H1 (cell line): ENCODE data around the gene MBP. TPM values are rescaled to one million over a fixed set of nuclear protein-coding genes. Genes with fewer than 3 reads are reported as not detected.

Experiments
- CTCF ChIA-PET: fragments of 300-600 bp; sonication (Branson Sonifier 250); formaldehyde crosslinking; loops from one replicate; lab custom pipeline; 2021; ENCODE audit not compliant: partially characterized antibody; lab: Charles Lee
- POLR2A ChIA-PET: fragments of 300-600 bp; sonication (Branson Sonifier 250); formaldehyde crosslinking; loops from one replicate; lab custom pipeline; 2021; ENCODE audit warnings: inconsistent platforms; ENCODE audit not compliant: partially characterized antibody; lab: Charles Lee
- DNase-seq, 2 experiments: peaks; one replicate each; pipeline versions ENCODE4 v3.0.0 to v3.0.0-alpha.2; 2010 to 2022; ENCODE audit warnings: low spot score in 2 of 2, low read depth in 1 of 2, mixed read lengths in 1 of 2
- FAIRE-seq: peaks from 2 replicates; lab custom pipeline; 2011; peaks lifted over from hg19 to GRCh38; lab: Jason Lieb, UNC
- H2AFZ ChIP-seq: 2 replicates; pipeline ENCODE4 v1.8.1; 2012; ENCODE audit warnings: low read length, inconsistent platforms
- H2AK5ac ChIP-seq: 2 replicates; pipeline ENCODE4 v1.6.1; 2013; ENCODE audit warnings: low read depth, low read length
- H2BK120ac ChIP-seq: replicated peaks from 2 replicates; pipeline ENCODE3; 2013; ENCODE audit warnings: low read depth, low read length, inconsistent platforms
- H2BK12ac ChIP-seq: 2 replicates; pipeline ENCODE4 v1.6.1; 2013; ENCODE audit warnings: low read depth, low read length
- H2BK15ac ChIP-seq: 2 replicates; pipeline ENCODE4 v1.6.1; 2013; ENCODE audit warnings: low read length
- H2BK20ac ChIP-seq: 2 replicates; pipeline ENCODE4 v1.6.1; 2013; ENCODE audit warnings: low read length
- H2BK5ac ChIP-seq: 2 replicates; pipeline ENCODE4 v1.6.1; 2013; ENCODE audit warnings: low read depth, low read length
- H3K14ac ChIP-seq: 2 replicates; pipeline ENCODE4 v1.6.1; 2013; ENCODE audit warnings: inconsistent platforms; ENCODE audit not compliant: insufficient read length
- H3K18ac ChIP-seq: 2 replicates; pipeline ENCODE4 v1.6.1; 2013; ENCODE audit warnings: low read length; ENCODE audit errors: extremely low read depth
- H3K23ac ChIP-seq: 2 replicates; pipeline ENCODE4 v1.6.1; 2013; ENCODE audit warnings: inconsistent platforms; ENCODE audit not compliant: insufficient read length
- H3K23me2 ChIP-seq: 2 replicates; pipeline ENCODE4 v1.6.1; 2013; ENCODE audit warnings: low read depth, low read length
- H3K27ac ChIP-seq: 2 replicates; pipeline ENCODE4 v1.6.1; 2011; ENCODE audit warnings: low read depth, low read length, inconsistent platforms
- H3K27me3 ChIP-seq, 4 experiments: replicated peaks in 1 of 4; 1 replicate in 1 of 4; 2 replicates in 3 of 4; pipeline versions ENCODE4 v1.6.1 to v1.8.1; 2011 to 2013; ENCODE audit warnings: low read length in 3 of 4, mild to moderate bottlenecking in 3 of 4, inconsistent platforms in 2 of 4, mixed read lengths in 2 of 4, moderate library complexity in 1 of 4; ENCODE audit not compliant: control insufficient read depth in 3 of 4, insufficient read depth in 3 of 4; ENCODE audit errors: extremely low read depth in 1 of 4
- H3K36me3 ChIP-seq, 4 experiments: 2 replicates each; pipeline versions ENCODE4 v1.6.1 to v1.8.1; 2011 to 2013; ENCODE audit warnings: mild to moderate bottlenecking in 4 of 4, low read length in 3 of 4, moderate library complexity in 2 of 4, control low read depth in 1 of 4, inconsistent platforms in 1 of 4; ENCODE audit not compliant: insufficient read depth in 4 of 4, control insufficient read depth in 2 of 4
- H3K4ac ChIP-seq: replicated peaks from 2 replicates; pipeline ENCODE3; 2013; ENCODE audit warnings: low read length, low read depth, mixed read lengths, inconsistent platforms; ENCODE audit not compliant: insufficient read length
- H3K4me1 ChIP-seq, 4 experiments: replicated peaks in 1 of 4; 1 replicate in 1 of 4; 2 replicates in 3 of 4; pipeline versions ENCODE4 v1.6.1 to v1.8.1; 2011 to 2013; ENCODE audit warnings: low read length in 3 of 4, inconsistent platforms in 2 of 4, mixed read lengths in 1 of 4; ENCODE audit not compliant: insufficient read depth in 4 of 4, control insufficient read depth in 3 of 4
- H3K4me2 ChIP-seq, 2 experiments: 2 replicates each; pipeline versions ENCODE4 v1.6.1 to v1.8.1; 2011 to 2013; ENCODE audit warnings: low read depth in 2 of 2, low read length in 2 of 2, control low read depth in 1 of 2, inconsistent platforms in 1 of 2, mild to moderate bottlenecking in 1 of 2; ENCODE audit not compliant: insufficient read depth in 1 of 2
- H3K4me3 ChIP-seq, 4 experiments: fragments of 200-600, 300-600 bp in 1 of 4; sonication (generic), shearing (Covaris generic), sonication (Bioruptor Twin) in 1 of 4; 2 replicates each; pipeline versions ENCODE4 v1.5.1 to v1.8.1; 2011 to 2016; ENCODE audit warnings: low read length in 4 of 4, low read depth in 3 of 4, control low read depth in 2 of 4, inconsistent platforms in 2 of 4, mild to moderate bottlenecking in 2 of 4, mixed read lengths in 1 of 4, moderate library complexity in 1 of 4; ENCODE audit not compliant: insufficient read depth in 2 of 4; ENCODE audit errors: extremely low read depth in 1 of 4
- H3K56ac ChIP-seq: replicated peaks from 2 replicates; pipeline ENCODE3; 2013; ENCODE audit warnings: low read depth, mild to moderate bottlenecking, mixed read lengths, low read length, inconsistent platforms; ENCODE audit not compliant: insufficient read length
- H3K79me1 ChIP-seq: 2 replicates; pipeline ENCODE4 v1.6.1; 2013; ENCODE audit warnings: low read depth, low read length, control low read depth
- H3K79me2 ChIP-seq, 2 experiments: 2 replicates each; pipeline versions ENCODE4 v1.6.1 to v1.8.1; 2012 to 2013; ENCODE audit warnings: low read length in 2 of 2, mild to moderate bottlenecking in 2 of 2, inconsistent platforms in 1 of 2; ENCODE audit not compliant: insufficient read depth in 2 of 2, control insufficient read depth in 1 of 2
- H3K9ac ChIP-seq, 4 experiments: replicated peaks in 1 of 4; 1 replicate in 1 of 4; 2 replicates in 3 of 4; pipeline versions ENCODE4 v1.6.1 to v1.8.1; 2011 to 2013; ENCODE audit warnings: low read depth in 3 of 4, low read length in 3 of 4, control low read depth in 2 of 4, mild to moderate bottlenecking in 2 of 4, moderate library complexity in 2 of 4, inconsistent platforms in 1 of 4; ENCODE audit errors: extremely low read depth in 1 of 4
- H3K9me3 ChIP-seq, 2 experiments: 2 replicates each; pipeline versions ENCODE4 v1.6.1 to v1.8.1; 2012 to 2013; ENCODE audit warnings: mild to moderate bottlenecking in 2 of 2, moderate library complexity in 2 of 2, control low read depth in 1 of 2, inconsistent platforms in 1 of 2, low read depth in 1 of 2, low read length in 1 of 2, mixed read lengths in 1 of 2; ENCODE audit not compliant: insufficient read depth in 2 of 2
- H4K20me1 ChIP-seq, 2 experiments: replicated peaks in 1 of 2; 2 replicates each; pipeline versions ENCODE3 to v1.8.1; 2011 to 2013; ENCODE audit warnings: inconsistent platforms in 2 of 2, low read length in 2 of 2, mild to moderate bottlenecking in 1 of 2; ENCODE audit not compliant: insufficient read depth in 2 of 2, control insufficient read depth in 1 of 2
- H4K5ac ChIP-seq: 2 replicates; pipeline ENCODE4 v1.6.1; 2013; ENCODE audit warnings: low read length, low read depth, mixed read lengths, inconsistent platforms; ENCODE audit not compliant: insufficient read length
- H4K8ac ChIP-seq: 2 replicates; pipeline ENCODE4 v1.8.0; 2013; ENCODE audit warnings: mild to moderate bottlenecking, moderate library complexity, low read length, inconsistent platforms; ENCODE audit not compliant: insufficient read depth; ENCODE audit errors: extremely low read depth
- H4K91ac ChIP-seq: replicated peaks from 2 replicates; pipeline ENCODE3; 2013; ENCODE audit warnings: low read length, mixed read lengths, inconsistent platforms; ENCODE audit not compliant: insufficient read length
- CHD1 ChIP-seq: IDR thresholded peaks from 2 replicates; pipeline ENCODE4 v1.6.1; 2012; ENCODE audit warnings: low read depth, low read length, improper control_type of control experiment
- CREB1 ChIP-seq: IDR thresholded peaks from 2 replicates; pipeline ENCODE4 v1.6.1; 2012; ENCODE audit warnings: inconsistent platforms
- CTBP2 ChIP-seq: IDR thresholded peaks from 2 replicates; pipeline ENCODE4 v1.7.0; 2011; ENCODE audit warnings: borderline replicate concordance, mild to moderate bottlenecking, moderate library complexity, mixed read lengths, low read length; ENCODE audit not compliant: insufficient read depth, insufficient read length
- PHF8 ChIP-seq: fragments of 200-600 bp; sonication (generic); conservative IDR thresholded peaks from 2 replicates; pipeline ENCODE4 v1.7.1; 2012; ENCODE audit warnings: low read depth, mild to moderate bottlenecking, inconsistent platforms, low read length, moderate library complexity
- POLR2AphosphoS5 ChIP-seq: IDR thresholded peaks from 2 replicates; pipeline ENCODE4 v1.6.1; 2011; ENCODE audit warnings: low read depth, low read length
- RBBP5 ChIP-seq: IDR thresholded peaks from 2 replicates; pipeline ENCODE4 v1.7.1; 2012; ENCODE audit warnings: low read depth, mild to moderate bottlenecking, inconsistent platforms, low read length, moderate library complexity, borderline replicate concordance
- RNF2 ChIP-seq: fragments of 200-900, 300-1000 bp; sonication (generic); IDR thresholded peaks from 2 replicates; pipeline ENCODE4 v1.7.1; 2016; ENCODE audit warnings: borderline replicate concordance, low read depth, mild to moderate bottlenecking, antibody characterized with exemption, low read length; ENCODE audit not compliant: poor library complexity, severe bottlenecking; ENCODE audit errors: missing control alignments
- TEAD4 ChIP-seq: IDR thresholded peaks from 2 replicates; pipeline ENCODE4 v1.6.1; 2012; ENCODE audit warnings: low read depth, low read length, inconsistent platforms, mixed read lengths
- ZNF274 ChIP-seq: IDR thresholded peaks from 2 replicates; pipeline ENCODE4 v1.7.0; 2012; ENCODE audit warnings: low read length, borderline replicate concordance; ENCODE audit errors: extremely low read depth
- WGBS, 2 experiments: shearing (Covaris generic) in 1 of 2; methylation state at CpG; one replicate each; pipeline versions ENCODE4 v1.1.6 to v1.1.7; 2013 to 2015; ENCODE audit warnings: low lambda C conversion rate in 2 of 2, mixed read lengths in 2 of 2, inconsistent platforms in 1 of 2, low coverage in 1 of 2, missing lambda C conversion rate in 1 of 2; ENCODE audit not compliant: insufficient replicate concordance in 2 of 2, insufficient coverage in 1 of 2, insufficient read length in 1 of 2; ENCODE audit errors: extremely low coverage in 1 of 2, missing lambda C conversion rate in 1 of 2; 5-methylcytosine and 5-hydroxymethylcytosine counted together
- polyA plus RNA-seq, 7 experiments: library from polyadenylated mRNA; depleted of rRNA in 3 of 7; stranded (reverse) in 5 of 7; unstranded in 2 of 7; fragments of >200 nt in 5 of 7; fragments of 200-250 nt in 2 of 7; gene quantifications; 1 replicate in 5 of 7; 2 replicates in 1 of 7; 4 replicates in 1 of 7; pipeline versions ENCODE4 v1.2.1 to v1.2.3, GENCODE V29; 2011 to 2013; ENCODE audit warnings: missing spikeins in 2 of 7, mixed read lengths in 2 of 7
- total RNA-seq: library from RNA; stranded (reverse); fragmentation: NEBNext Ultra II Directional; extraction: Animal tissue kit (Norgen Biotek cat#: 25700); gene quantifications from 2 replicates; pipeline ENCODE4 v1.2.1, GENCODE V29; 2021
- TF ChIP-seq, protein P1 (sequence below): IDR thresholded peaks from 2 replicates; pipeline ENCODE4 v1.6.1; 2012; ENCODE audit warnings: inconsistent platforms

MBP gene
- total and polyA plus RNA-seq, 2 of the 8 experiments (the other 6 are each of a cell fraction or from before 2014, with no cell fraction given) = 7.7 to 19.2 TPM

- Histone ChIP-seq H3K79me1 (no peaks in the 10 kb centered on the region; the same call in 1 of the 2 replicates), H3K18ac (0 out of 2 replicates have a peak overlapping the region, but pooled peaks have one; percentile 3), H3K36me3 (no peaks in the 10 kb centered on the region), H3K27me3 (no peaks in the 10 kb centered on the region), H4K8ac (no peak overlapping the region), H2BK20ac (no peak overlapping the region), H2BK5ac (no peak overlapping the region; the same call in 1 of the 2 replicates), H2AK5ac (0 out of 2 replicates have a peak overlapping the region, but pooled peaks have one; percentile 16), H3K9ac (no peak overlapping the region), H2AFZ (no peak overlapping the region), H3K4me2 (peak overlapping the region; percentile 46 to 51; a peak in 3 of 4 replicates), H3K56ac (no peak overlapping the region), H3K23ac (no peak overlapping the region), H4K20me1 (no peaks in the 10 kb centered on the region), H3K4me1 (peaks cover 15 to 32% (median 21%) of the 10 kb centered on the region in 4 experiments), H2BK15ac (0 out of 2 replicates have a peak overlapping the region, but pooled peaks have one; percentile 4), H2BK12ac (no peak overlapping the region), H3K4ac (no peak overlapping the region), H3K23me2 (peaks cover 2% of the 10 kb centered on the region; the same call in 1 of the 2 replicates), H3K4me3 (no peak overlapping the region), H3K9me3 (no peaks in the 10 kb centered on the region), H3K14ac (no peak overlapping the region), H4K5ac (no peak overlapping the region), H3K79me2 (no peaks in the 10 kb centered on the region), H2BK120ac (peak overlapping the region; percentile 77), H3K27ac (no peak overlapping the region), H4K91ac (peak overlapping the region; percentile 47)
- 84% methylated on average over 15 of the region's 15 CpGs; no CpG with 5 or more reads in 1 of the 2 experiments for WGBS, 2 experiments
- CTCF ChIA-PET = interaction anchor here (0.6 to 4.3 kb wide), 14 partner anchors 9 to 96 kb away, joined by 3 to 31 read pairs (median 3); no protein-coding TSS in a partner anchor
- POLR2A ChIA-PET = no interaction called here
- no peak for FAIRE-seq
- DNase-seq = no peak
- TF ChIP-seq CHD1 (no peak), CREB1 (no peak), PHF8 (no peak), ZNF274 (no peak), TEAD4 (no peak), RNF2 (no peak), POLR2AphosphoS5 (no peak), RBBP5 (no peak), CTBP2 (no peak)
- TF ChIP-seq, protein P1, sequence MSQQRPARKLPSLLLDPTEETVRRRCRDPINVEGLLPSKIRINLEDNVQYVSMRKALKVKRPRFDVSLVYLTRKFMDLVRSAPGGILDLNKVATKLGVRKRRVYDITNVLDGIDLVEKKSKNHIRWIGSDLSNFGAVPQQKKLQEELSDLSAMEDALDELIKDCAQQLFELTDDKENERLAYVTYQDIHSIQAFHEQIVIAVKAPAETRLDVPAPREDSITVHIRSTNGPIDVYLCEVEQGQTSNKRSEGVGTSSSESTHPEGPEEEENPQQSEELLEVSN = no peak
These were observed 76.9 kb downstream of the MBP start for GRCh38 chr18:77055429-77056300.
